Fibroblast of lung (primary cell): ENCODE measurements around the gene TSPAN9. TPM values are rescaled to one million over a fixed set of nuclear protein-coding genes. Genes with fewer than 3 reads are reported as not detected.

Experiments
- DNase-seq, 2 donors: peaks; one replicate each; pipeline versions ENCODE4 v3.0.0 to v3.0.0-alpha.2; 2010; ENCODE audit warnings: low read depth in 2 of 2
- H2AFZ ChIP-seq: 2 replicates; pipeline ENCODE4 v1.5.1; 2012; ENCODE audit warnings: low read length, control low read depth, inconsistent platforms
- H3K27ac ChIP-seq: 2 replicates; pipeline ENCODE4 v1.5.1; 2011; ENCODE audit warnings: low read length, control low read depth; ENCODE audit not compliant: insufficient read depth
- H3K27me3 ChIP-seq: 2 replicates; pipeline ENCODE4 v1.5.1; 2011; ENCODE audit warnings: mild to moderate bottlenecking, low read length; ENCODE audit not compliant: control insufficient read depth, insufficient read depth
- H3K36me3 ChIP-seq: 2 replicates; pipeline ENCODE4 v1.5.1; 2011; ENCODE audit warnings: low read length; ENCODE audit not compliant: control insufficient read depth, insufficient read depth
- H3K4me1 ChIP-seq: 2 replicates; pipeline ENCODE4 v1.5.1; 2011; ENCODE audit warnings: low read length; ENCODE audit not compliant: control insufficient read depth, insufficient read depth; ENCODE audit errors: extremely low read depth
- H3K4me2 ChIP-seq: 2 replicates; pipeline ENCODE4 v1.5.1; 2011; ENCODE audit warnings: low read length, control low read depth; ENCODE audit not compliant: insufficient read depth; ENCODE audit errors: extremely low read depth
- H3K4me3 ChIP-seq, 4 experiments: fragments of 200-600 bp in 1 of 4; sonication (generic) in 1 of 4; replicated peaks in 1 of 4; 2 replicates each; pipeline ENCODE4 v1.5.1; 2011 to 2016; ENCODE audit warnings: low read length in 4 of 4, low read depth in 3 of 4, mild to moderate bottlenecking in 3 of 4, control low read depth in 2 of 4, inconsistent platforms in 1 of 4, mixed read lengths in 1 of 4; ENCODE audit not compliant: insufficient read depth in 1 of 4; ENCODE audit errors: control extremely low read depth in 1 of 4
- H3K79me2 ChIP-seq: 2 replicates; pipeline ENCODE4 v1.5.1; 2012; ENCODE audit warnings: mild to moderate bottlenecking, low read length, inconsistent platforms; ENCODE audit not compliant: control insufficient read depth, insufficient read depth
- H3K9ac ChIP-seq: 2 replicates; pipeline ENCODE4 v1.5.1; 2011; ENCODE audit warnings: mild to moderate bottlenecking, low read length, control low read depth; ENCODE audit not compliant: insufficient read depth
- H3K9me3 ChIP-seq: 2 replicates; pipeline ENCODE4 v1.5.1; 2012; ENCODE audit warnings: low read depth, low read length; ENCODE audit not compliant: control insufficient read depth, insufficient read depth
- H4K20me1 ChIP-seq: 2 replicates; pipeline ENCODE4 v1.5.1; 2011; ENCODE audit warnings: low read length; ENCODE audit not compliant: control insufficient read depth, insufficient read depth; ENCODE audit errors: extremely low read depth
- CTCF ChIP-seq, 2 donors: IDR thresholded peaks in 1 of 2; conservative IDR thresholded peaks in 1 of 2; 1 replicate in 1 of 2; 2 replicates in 1 of 2; pipeline ENCODE4 v1.5.1; 2011 to 2012; ENCODE audit warnings: low read length in 2 of 2, control low read depth in 1 of 2, inconsistent platforms in 1 of 2, low read depth in 1 of 2, mild to moderate bottlenecking in 1 of 2
- EZH2 ChIP-seq: IDR thresholded peaks from 2 replicates; pipeline ENCODE4 v1.5.1; 2012; ENCODE audit warnings: low read length, control low read depth, mild to moderate bottlenecking; ENCODE audit errors: missing control alignments
- polyA plus RNA-seq, 2 donors: library from polyadenylated mRNA; depleted of rRNA in 1 of 2; stranded (reverse) in 1 of 2; unstranded in 1 of 2; fragments of >200 nt; gene quantifications; 2 replicates each; pipeline ENCODE4 v1.2.1, GENCODE V29; 2011 to 2012; ENCODE audit warnings: missing spikeins in 1 of 2
- total RNA-seq: library from RNA; depleted of rRNA; stranded (reverse); fragments of >200 nt; gene quantifications from 2 replicates; pipeline ENCODE4 v1.2.1, GENCODE V29; 2014

Gene TSPAN9
- total and polyA plus RNA-seq, 2 donors (not counting 1 experiment from before 2014, with no cell fraction given), result 31.1 to 35.2 TPM

- H3K4me1 ChIP-seq, result peaks cover 3% of the 10 kb centered on the region
- no peaks in the 10 kb centered on the region for H3K79me2 ChIP-seq
- no peak overlapping the region for H3K9ac ChIP-seq
- H3K27me3 ChIP-seq, result no peaks in the 10 kb centered on the region
- TF ChIP-seq CTCF (conservative IDR thresholded peaks at IDR 0.05 in 1 of 2, IDR thresholded peaks at IDR 0.05 in 1 of 2; ENCODE audit: low read depth in 1 of 2, low read length in 2 of 2) (no peak), EZH2 (no peak)
- no peak overlapping the region for H2AFZ ChIP-seq
- no peaks in the 10 kb centered on the region for H3K9me3 ChIP-seq
- no peak for DNase-seq
- H3K27ac ChIP-seq, result no peak overlapping the region
- H3K4me3 ChIP-seq, result no peak overlapping the region
- H3K36me3 ChIP-seq, result no peaks in the 10 kb centered on the region
- no peaks in the 10 kb centered on the region for H4K20me1 ChIP-seq
- no peak overlapping the region for H3K4me2 ChIP-seq
Measured at GRCh38 chr12:3069714-3070113, 7.5 kb upstream of the TSPAN9 start.

DNA sequence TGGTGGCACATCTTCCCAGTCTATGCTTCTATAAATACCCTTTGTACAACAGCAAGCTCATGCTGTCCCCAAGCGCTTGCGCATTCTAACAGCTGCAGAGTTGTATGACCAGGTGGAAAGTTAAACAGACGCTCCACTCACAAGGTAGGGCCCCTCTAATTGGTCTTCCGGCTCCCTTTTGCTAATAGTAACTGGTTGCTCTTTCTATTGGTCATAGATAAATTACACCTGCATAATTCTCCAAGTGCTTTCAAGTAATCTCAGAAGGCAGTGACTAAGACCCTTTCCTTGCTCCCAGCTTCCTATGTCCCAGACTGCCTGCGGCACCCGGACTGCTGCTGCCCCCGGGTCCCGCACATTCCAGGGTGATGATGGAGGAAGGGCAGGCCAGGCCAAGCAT is 6.1 kb upstream of the TSPAN9 start:
- Histone ChIP-seq H2AFZ (no peak overlapping the region), H3K4me2 (no peak overlapping the region), H3K4me3 (no peak overlapping the region), H3K27ac (no peak overlapping the region), H3K36me3 (no peaks in the 10 kb centered on the region), H3K79me2 (no peaks in the 10 kb centered on the region), H3K27me3 (no peaks in the 10 kb centered on the region), H3K9me3 (no peaks in the 10 kb centered on the region), H3K4me1 (peaks cover 3% of the 10 kb centered on the region), H3K9ac (no peak overlapping the region), H4K20me1 (no peaks in the 10 kb centered on the region)
- TF ChIP-seq EZH2 (no peak), CTCF (conservative IDR thresholded peaks at IDR 0.05 in 1 of 2, IDR thresholded peaks at IDR 0.05 in 1 of 2; ENCODE audit: low read depth in 1 of 2, low read length in 2 of 2) (no peak)
- peak in 1 of 2 donors; percentile 48 for DNase-seq

GRCh38 chr12:3071710-3072109 is 5.5 kb upstream of the TSPAN9 start:
- no peak for DNase-seq
- no peaks in the 10 kb centered on the region for H3K36me3 ChIP-seq
- H2AFZ ChIP-seq, result no peak overlapping the region
- H3K27me3 ChIP-seq, result no peaks in the 10 kb centered on the region
- no peak overlapping the region for H3K4me3 ChIP-seq
- H4K20me1 ChIP-seq, result no peaks in the 10 kb centered on the region
- H3K4me1 ChIP-seq, result peaks cover 3% of the 10 kb centered on the region
- H3K79me2 ChIP-seq, result no peaks in the 10 kb centered on the region
- no peak overlapping the region for H3K4me2 ChIP-seq
- no peak overlapping the region for H3K9ac ChIP-seq
- no peak for TF ChIP-seq CTCF (conservative IDR thresholded peaks at IDR 0.05 in 1 of 2, IDR thresholded peaks at IDR 0.05 in 1 of 2; ENCODE audit: low read depth in 1 of 2, low read length in 2 of 2)
- TF ChIP-seq EZH2, result no peak
- H3K27ac ChIP-seq, result no peak overlapping the region
- no peaks in the 10 kb centered on the region for H3K9me3 ChIP-seq
